HEK293 (cell line): Measurements from ENCODE around the gene KANK3.
"Not testable (repeated sequence)": the region's sequence is repeated elsewhere in the genome, so short reads cannot be mapped to it uniquely, and the experiment has no call there.

ENCODE experiments used
- CTCF ChIA-PET: fragments of 350-600 bp; formaldehyde crosslinking; extraction: SDS; loops from one replicate; lab custom pipeline; 2021; ENCODE audit warnings: antibody characterized with exemption; lab: Yijun Ruan, JAX
- POLR2A ChIA-PET: fragments of 300-600 bp; formaldehyde crosslinking; extraction: SDS; loops from one replicate; lab custom pipeline; 2020; ENCODE audit warnings: antibody characterized with exemption, inconsistent platforms; lab: Yijun Ruan, JAX
- H3K27ac ChIP-seq: fragments of 200-500 bp; sonication (Bioruptor generic); 2 replicates; pipeline ENCODE4 v1.5.1; 2014; ENCODE audit warnings: low read depth, low read length, control low read depth, inconsistent platforms; ENCODE audit errors: extremely low read depth
- H3K36me3 ChIP-seq, 2 experiments: fragments of 200-500 bp in 1 of 2; sonication (Bioruptor generic) in 1 of 2; 1 replicate in 1 of 2; 2 replicates in 1 of 2; pipeline ENCODE4 v1.5.1; 2014 to 2017; ENCODE audit warnings: inconsistent platforms in 2 of 2, low read length in 2 of 2; ENCODE audit not compliant: control insufficient read depth in 2 of 2, insufficient read depth in 1 of 2
- H3K4me1 ChIP-seq: fragments of 200-500 bp; sonication (Bioruptor generic); 2 replicates; pipeline ENCODE4 v1.5.1; 2014; ENCODE audit warnings: mild to moderate bottlenecking, low read length, inconsistent platforms; ENCODE audit not compliant: control insufficient read depth, insufficient read depth
- H3K4me3 ChIP-seq: 2 replicates; pipeline ENCODE4 v1.5.1; 2011; ENCODE audit warnings: low read depth, mild to moderate bottlenecking, control low read depth, low read length, moderate library complexity
- H3K9me3 ChIP-seq: fragments of 200-500 bp; sonication (Bioruptor generic); 2 replicates; pipeline ENCODE4 v1.5.1; 2014; ENCODE audit warnings: low read depth, low read length, inconsistent platforms; ENCODE audit not compliant: control insufficient read depth, insufficient read depth
- EGR2 ChIP-seq: fragments of 450-650 bp; formaldehyde crosslinking; IDR thresholded peaks from 2 replicates; pipeline ENCODE4 v1.5.1; 2016; ENCODE audit warnings: low read depth, missing biosample characterization, missing genetic modification characterization
- GLIS2 ChIP-seq: fragments of 450-650 bp; formaldehyde crosslinking; IDR thresholded peaks from 2 replicates; pipeline ENCODE4 v1.5.1; 2016; ENCODE audit warnings: missing biosample characterization, missing genetic modification characterization
- INSM2 ChIP-seq: fragments of 450-650 bp; formaldehyde crosslinking; IDR thresholded peaks from 2 replicates; pipeline ENCODE4 v1.5.1; 2016; ENCODE audit warnings: missing biosample characterization, missing genetic modification characterization
- MZF1 ChIP-seq: fragments of 450-650 bp; formaldehyde crosslinking; IDR thresholded peaks from 2 replicates; pipeline ENCODE4 v1.5.1; 2017; ENCODE audit warnings: missing biosample characterization, missing genetic modification characterization, borderline replicate concordance
- ZFHX2 ChIP-seq: fragments of 450-650 bp; formaldehyde crosslinking; conservative IDR thresholded peaks from 2 replicates; pipeline ENCODE4 v1.5.1; 2016; ENCODE audit warnings: missing biosample characterization, missing genetic modification characterization
- ZIC2 ChIP-seq: fragments of 450-650 bp; formaldehyde crosslinking; IDR thresholded peaks from 2 replicates; pipeline ENCODE4 v1.5.1; 2016; ENCODE audit warnings: missing biosample characterization, missing genetic modification characterization
- ZNF148 ChIP-seq: fragments of 450-650 bp; formaldehyde crosslinking; IDR thresholded peaks from 2 replicates; pipeline ENCODE4 v1.5.0; 2017; ENCODE audit warnings: missing biosample characterization, missing genetic modification characterization, borderline replicate concordance
- ZNF280D ChIP-seq: fragments of 450-650 bp; formaldehyde crosslinking; IDR thresholded peaks from 2 replicates; pipeline ENCODE4 v1.5.1; 2016; ENCODE audit warnings: missing biosample characterization, missing genetic modification characterization
- ZNF292 ChIP-seq: fragments of 450-650 bp; formaldehyde crosslinking; IDR thresholded peaks from 2 replicates; pipeline ENCODE4 v1.5.1; 2016; ENCODE audit warnings: low read depth, missing biosample characterization, missing genetic modification characterization, borderline replicate concordance
- ZNF366 ChIP-seq: fragments of 450-650 bp; formaldehyde crosslinking; conservative IDR thresholded peaks from 2 replicates; pipeline ENCODE4 v1.5.1; 2016; ENCODE audit warnings: missing biosample characterization, missing genetic modification characterization
- ZNF398 ChIP-seq: fragments of 450-650 bp; formaldehyde crosslinking; IDR thresholded peaks from 2 replicates; pipeline ENCODE4 v1.5.1; 2017; ENCODE audit warnings: missing biosample characterization, missing genetic modification characterization
- ZNF549 ChIP-seq: fragments of 450-650 bp; IDR thresholded peaks from 2 replicates; pipeline ENCODE4 v1.5.1; 2018; ENCODE audit warnings: missing biosample characterization, missing genetic modification characterization, mild to moderate bottlenecking, inconsistent platforms, moderate library complexity
- ZNF623 ChIP-seq: fragments of 450-650 bp; formaldehyde crosslinking; IDR thresholded peaks from 2 replicates; pipeline ENCODE4 v1.5.1; 2016; ENCODE audit warnings: missing biosample characterization, missing genetic modification characterization
- ZSCAN4 ChIP-seq: fragments of 450-650 bp; formaldehyde crosslinking; IDR thresholded peaks from 2 replicates; pipeline ENCODE4 v1.5.1; 2017; ENCODE audit warnings: missing biosample characterization, missing genetic modification characterization

Gene KANK3

GRCh38 chr19:8302734-8303133 lies 40.3 kb downstream of the KANK3 start:
- CTCF ChIA-PET = interaction anchor here (0.6 to 1.6 kb wide), 2 partner anchors 33 to 761 kb away, joined by 5 to 6 read pairs; no protein-coding TSS in a partner anchor
- peaks cover 0 to 19% of the 10 kb centered on the region in 2 experiments; a peak in 2 of 3 replicates for H3K36me3 ChIP-seq
- H3K27ac ChIP-seq = no peak overlapping the region
- TF ChIP-seq MZF1 (tag by site-specific recombination) = no peak
- TF ChIP-seq GLIS2 = peak; percentile 12; the same call in 1 of the 2 replicates
- no peaks in the 10 kb centered on the region for H3K4me1 ChIP-seq
- H3K4me3 ChIP-seq = no peak overlapping the region
- no peaks in the 10 kb centered on the region for H3K9me3 ChIP-seq
- POLR2A ChIA-PET = interaction anchor here (0.6 kb wide), 2 partner anchors 19 to 198 kb away, joined by 3 to 4 read pairs; partner anchors contain the start of genes NDUFA7 and RPS28

- Histone ChIP-seq H3K4me1 (no peaks in the 10 kb centered on the region), H3K27ac (no peak overlapping the region), H3K4me3 (no peak overlapping the region), H3K36me3 (peaks cover 0 to 19% of the 10 kb centered on the region in 2 experiments; a peak in 2 of 3 replicates), H3K9me3 (no peaks in the 10 kb centered on the region)
- ChIA-PET POLR2A (interaction anchor here (0.6 kb wide), 2 partner anchors 19 to 197 kb away, joined by 3 to 4 read pairs; partner anchors contain the start of genes NDUFA7 and RPS28), CTCF (interaction anchor here (1.6 kb wide), 1 partner anchor 32 kb away, joined by 6 read pairs; no protein-coding TSS in a partner anchor)
- TF ChIP-seq ZNF366 (tag by site-specific recombination) (no peak), ZNF398 (tag by site-specific recombination) (peak; percentile 20; the same call in 1 of the 2 replicates), INSM2 (tag by site-specific recombination) (no peak), ZNF623 (no peak), ZNF292 (tag by site-specific recombination) (no peak), ZFHX2 (peak; percentile 31), EGR2 (tag by site-specific recombination) (peak; percentile 53; the same call in 1 of the 2 replicates), ZSCAN4 (tag by site-specific recombination) (no peak), ZNF549 (tag by site-specific recombination) (no peak), ZNF280D (tag by site-specific recombination) (no peak), ZIC2 (tag by site-specific recombination) (peak; percentile 29; the same call in 1 of the 2 replicates), ZNF148 (tag by site-specific recombination) (no peak)
These were observed 40.7 kb downstream of the KANK3 start for GRCh38 chr19:8302357-8302691.

- H3K36me3 ChIP-seq, H3K4me1 ChIP-seq, CTCF ChIA-PET, H3K4me3 ChIP-seq, POLR2A ChIA-PET, H3K27ac ChIP-seq, H3K9me3 ChIP-seq: not testable (repeated sequence)
These were observed 51.7 kb downstream of the KANK3 start for GRCh38 chr19:8291337-8291736.

GRCh38 chr19:8276508-8276907 lies 66.6 kb downstream of the KANK3 start:
- H3K9me3 ChIP-seq, H3K27ac ChIP-seq, CTCF ChIA-PET, H3K36me3 ChIP-seq, H3K4me3 ChIP-seq, POLR2A ChIA-PET, H3K4me1 ChIP-seq: not testable (repeated sequence)
